Pulmonary artery endothelial cell (primary cell): ENCODE results near the gene OPCML. TPM values are rescaled to one million over a fixed set of nuclear protein-coding genes. Genes with fewer than 3 reads are reported as not detected.

Experiments used
- DNase-seq: peaks from one replicate; pipeline ENCODE4 v3.0.0-alpha.2; 2011; ENCODE audit warnings: low read depth, low spot score
- total RNA-seq: library from RNA; depleted of rRNA; stranded (reverse); fragments of >200 nt; gene quantifications from 2 replicates; pipeline ENCODE4 v1.2.3, GENCODE V29; 2014

OPCML gene
- total RNA-seq, 1 donor from 2014 or later = not detected

GRCh38 chr11:133181667-133182066, 350.6 kb downstream of the OPCML start:
- DNase-seq = no peak

GRCh38 chr11:133181066-133181465, 351.2 kb downstream of the OPCML start:
- DNase-seq = no peak

GRCh38 chr11:133180201-133180600, 352.1 kb downstream of the OPCML start:
- DNase-seq = no peak

GRCh38 chr11:133176748-133177147, 355.6 kb downstream of the OPCML start:
- no peak for DNase-seq

GRCh38 chr11:133175103-133175502, 357.2 kb downstream of the OPCML start:
- no peak for DNase-seq

- no peak for DNase-seq
These were observed 358.4 kb downstream of the OPCML start for GRCh38 chr11:133173810-133174412.

- no peak for DNase-seq
These were observed 360.0 kb downstream of the OPCML start for GRCh38 chr11:133172349-133172748.

GRCh38 chr11:133171374-133171773, 360.9 kb downstream of the OPCML start:
- DNase-seq = no peak

GRCh38 chr11:133168016-133168415, 364.3 kb downstream of the OPCML start:
- no peak for DNase-seq

- no peak for DNase-seq
These were observed 365.6 kb downstream of the OPCML start for GRCh38 chr11:133166662-133167061.

- no peak for DNase-seq
These were observed 367.3 kb downstream of the OPCML start for GRCh38 chr11:133164986-133165385.

GRCh38 chr11:133163463-133164419, 368.6 kb downstream of the OPCML start:
- DNase-seq = no peak

GRCh38 chr11:133162227-133162626, 370.1 kb downstream of the OPCML start:
- DNase-seq = no peak

- DNase-seq = no peak
These were observed 371.5 kb downstream of the OPCML start for GRCh38 chr11:133160754-133161153.

- no peak for DNase-seq
These were observed 375.1 kb downstream of the OPCML start for GRCh38 chr11:133156986-133157745.

- DNase-seq = no peak
These were observed 377.5 kb downstream of the OPCML start for GRCh38 chr11:133154781-133155180.

GRCh38 chr11:133154076-133154475, 378.2 kb downstream of the OPCML start:
- no peak for DNase-seq

- no peak for DNase-seq
These were observed 379.3 kb downstream of the OPCML start for GRCh38 chr11:133153031-133153430.

GRCh38 chr11:133149698-133150097, 382.6 kb downstream of the OPCML start:
- DNase-seq = no peak

- no peak for DNase-seq
These were observed 384.7 kb downstream of the OPCML start for GRCh38 chr11:133147625-133148024.

- no peak for DNase-seq
These were observed 385.5 kb downstream of the OPCML start for GRCh38 chr11:133146697-133147306.

- DNase-seq = no peak
These were observed 394.4 kb downstream of the OPCML start for GRCh38 chr11:133137939-133138338.
